Measurements from ENCODE around the gene PLS1.

GRCh38 chr3:142723665-142723967 lies 127.4 kb downstream of the PLS1 start:
- no peak for TF ChIP-seq CTCF (IDR thresholded peaks at IDR 0.05; ENCODE audit: low read depth, low read length)
- TF ChIP-seq POLR2A (IDR thresholded peaks at IDR 0.05; ENCODE audit: extremely low read depth, insufficient read length): no peak
- no peak for TF ChIP-seq MAX (IDR thresholded peaks at IDR 0.05; ENCODE audit: low read depth, low read length)
